ENCODE data around the gene FBN3. TPM values are rescaled to one million over a fixed set of nuclear protein-coding genes. Genes with fewer than 3 reads are reported as not detected.

FBN3 gene
- total RNA-seq, 4 donors from 2014 or later = 0.04 to 2.1 TPM; not detected in 2

DNA sequence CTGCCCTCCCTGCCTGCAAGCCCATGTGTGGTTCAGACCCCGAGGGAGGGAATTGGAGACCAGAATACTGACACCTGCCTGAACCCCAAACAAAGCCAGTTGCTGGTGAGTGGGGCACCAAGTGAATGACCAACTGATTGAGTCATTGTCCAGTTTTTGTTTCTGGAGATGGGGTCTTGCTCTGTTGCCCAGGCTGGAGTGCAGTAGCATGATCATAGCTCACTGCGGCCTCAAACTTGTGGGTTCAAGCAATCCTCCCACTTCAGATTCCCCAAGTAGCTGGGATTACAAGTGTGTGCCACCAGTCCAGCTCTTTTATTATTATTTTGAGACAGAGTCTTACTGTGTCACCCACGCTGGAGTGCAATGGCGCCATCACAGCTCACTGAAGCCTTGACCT lies 92.9 kb downstream of the FBN3 start:
- no peak for DNase-seq (ENCODE audit: low spot score in 2 of 2)
- H3K4me3 ChIP-seq (ENCODE audit: low read depth, poor library complexity, severe bottlenecking) = no peak overlapping the region
- TF ChIP-seq, protein P1, sequence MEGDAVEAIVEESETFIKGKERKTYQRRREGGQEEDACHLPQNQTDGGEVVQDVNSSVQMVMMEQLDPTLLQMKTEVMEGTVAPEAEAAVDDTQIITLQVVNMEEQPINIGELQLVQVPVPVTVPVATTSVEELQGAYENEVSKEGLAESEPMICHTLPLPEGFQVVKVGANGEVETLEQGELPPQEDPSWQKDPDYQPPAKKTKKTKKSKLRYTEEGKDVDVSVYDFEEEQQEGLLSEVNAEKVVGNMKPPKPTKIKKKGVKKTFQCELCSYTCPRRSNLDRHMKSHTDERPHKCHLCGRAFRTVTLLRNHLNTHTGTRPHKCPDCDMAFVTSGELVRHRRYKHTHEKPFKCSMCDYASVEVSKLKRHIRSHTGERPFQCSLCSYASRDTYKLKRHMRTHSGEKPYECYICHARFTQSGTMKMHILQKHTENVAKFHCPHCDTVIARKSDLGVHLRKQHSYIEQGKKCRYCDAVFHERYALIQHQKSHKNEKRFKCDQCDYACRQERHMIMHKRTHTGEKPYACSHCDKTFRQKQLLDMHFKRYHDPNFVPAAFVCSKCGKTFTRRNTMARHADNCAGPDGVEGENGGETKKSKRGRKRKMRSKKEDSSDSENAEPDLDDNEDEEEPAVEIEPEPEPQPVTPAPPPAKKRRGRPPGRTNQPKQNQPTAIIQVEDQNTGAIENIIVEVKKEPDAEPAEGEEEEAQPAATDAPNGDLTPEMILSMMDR (IDR thresholded peaks at IDR 0.05) = no peak
- no peak for TF ChIP-seq POLR2A (IDR thresholded peaks at IDR 0.05)
- intact Hi-C loops (cut with DNase I; ENCODE audit: low total_unique reads) = no loop called here
- 86 to 90% methylated on average over 4 of the region's 4 CpGs for WGBS, 2 donors

- DNase-seq (ENCODE audit: low spot score in 2 of 2) = no peak
- H3K4me3 ChIP-seq (ENCODE audit: low read depth, poor library complexity, severe bottlenecking) = no peak overlapping the region
- TF ChIP-seq POLR2A (IDR thresholded peaks at IDR 0.05) = no peak
- TF ChIP-seq, protein P1 (IDR thresholded peaks at IDR 0.05) = no peak
Observed at GRCh38 chr19:8054169-8054568, 95.2 kb downstream of the FBN3 start.

GRCh38 chr19:8052464-8052859 lies 96.9 kb downstream of the FBN3 start, which contains the start of gene CCL25:
Gene CCL25, plus strand, starts transcription at chr19:8052760. Its CDS starts 290 bp downstream, at chr19:8053050.
- no peak for DNase-seq (ENCODE audit: low spot score in 2 of 2)
- intact Hi-C loops (cut with DNase I; ENCODE audit: low total_unique reads) = no loop called here
- WGBS, 2 donors = 67 to 71% methylated on average over 7 of the region's 7 CpGs
- no peak within 1 kb of the TSS for H3K4me3 ChIP-seq (ENCODE audit: low read depth, poor library complexity, severe bottlenecking)
- no peak for TF ChIP-seq POLR2A (IDR thresholded peaks at IDR 0.05)
- TF ChIP-seq, protein P1 (IDR thresholded peaks at IDR 0.05) = no peak

More at GRCh38 chr19:8054169-8054568, 95.2 kb downstream of the FBN3 start:
- WGBS, 2 donors = 51 to 59% methylated on average over 9 of the region's 9 CpGs
- intact Hi-C loops (cut with DNase I; ENCODE audit: low total_unique reads) = no loop called here

- H3K4me3 ChIP-seq (ENCODE audit: low read depth, poor library complexity, severe bottlenecking) = no peak overlapping the region
- WGBS, 2 donors = 11 to 13% methylated on average over 39 to 49 of the region's 49 CpGs
- DNase-seq (ENCODE audit: low spot score in 2 of 2) = peak; percentile 84 to 95
- intact Hi-C loops (cut with DNase I; ENCODE audit: low total_unique reads) = no loop called here
- TF ChIP-seq, protein P1 (IDR thresholded peaks at IDR 0.05) = no peak
- TF ChIP-seq POLR2A (IDR thresholded peaks at IDR 0.05) = no peak
Observed at GRCh38 chr19:8050274-8051096, 98.9 kb downstream of the FBN3 start.

GRCh38 chr19:8046569-8047165 lies 102.7 kb downstream of the FBN3 start:
- TF ChIP-seq POLR2A (IDR thresholded peaks at IDR 0.05) = no peak
- TF ChIP-seq, protein P1 (IDR thresholded peaks at IDR 0.05) = no peak
- no peak for DNase-seq (ENCODE audit: low spot score in 2 of 2)
- no peak overlapping the region for H3K4me3 ChIP-seq (ENCODE audit: low read depth, poor library complexity, severe bottlenecking)
- 50 to 62% methylated on average over 3 of the region's 3 CpGs for WGBS, 2 donors
- intact Hi-C loops (cut with DNase I; ENCODE audit: low total_unique reads) = no loop called here

Data from lower leg skin (tissue), 4 donors.